HepG2 (cell line): Measurements from ENCODE around the gene ELP5. TPM values are rescaled to one million over a fixed set of nuclear protein-coding genes. Genes with fewer than 3 reads are reported as not detected.

Source experiments
- ATAC-seq: fragments of 200-7000 bp; cut with Tn5 transposase; 3 replicates; pipeline ENCODE4 v1.9.1; 2020; ENCODE audit warnings: mild to moderate bottlenecking, moderate library complexity
- BruUV-seq: library from RNA; stranded (reverse); fragments of 400-500 nt; replicated peaks from 2 replicates; lab custom pipeline; 2021; lab: Mats Ljungman, UMichigan
- CTCF ChIA-PET: fragments of 300-600 bp; formaldehyde crosslinking; extraction: SDS; loops from one replicate; lab custom pipeline; 2021; ENCODE audit warnings: low total read pairs, inconsistent platforms, low intra/inter-chr PET ratio; lab: Yijun Ruan, JAX
- POLR2A ChIA-PET: fragments of 350-600 bp; sonication (Branson Sonifier 250); formaldehyde crosslinking; loops from one replicate; lab custom pipeline; 2020; ENCODE audit warnings: antibody characterized with exemption, inconsistent platforms; lab: Yijun Ruan, JAX
- DNase-seq: peaks from one replicate; pipeline ENCODE4 v3.0.0-alpha.2; 2015; ENCODE audit warnings: low spot score
- FAIRE-seq: peaks from 3 replicates; lab custom pipeline; 2011; peaks lifted over from hg19 to GRCh38; lab: Jason Lieb, UNC
- H2AFZ ChIP-seq: one replicate; pipeline ENCODE4 v1.6.1; 2011; ENCODE audit warnings: low read length, inconsistent platforms
- H3K27ac ChIP-seq: fragments of 300-600 bp; 3 replicates; pipeline ENCODE4 v1.8.0; 2011; ENCODE audit warnings: mixed run types, mild to moderate bottlenecking, mixed read lengths, low read length, inconsistent platforms; ENCODE audit not compliant: insufficient read depth; ENCODE audit errors: extremely low read length
- H3K27me3 ChIP-seq, 2 experiments: fragments of 200-600 bp in 1 of 2; 2 replicates in 1 of 2; 3 replicates in 1 of 2; pipeline versions ENCODE4 v1.6.0 to v1.8.0; 2011; ENCODE audit warnings: low read length in 2 of 2, mild to moderate bottlenecking in 2 of 2, moderate library complexity in 2 of 2, inconsistent platforms in 1 of 2; ENCODE audit not compliant: insufficient read depth in 2 of 2, control insufficient read depth in 1 of 2
- H3K36me3 ChIP-seq, 2 experiments: fragments of 200-600 bp in 1 of 2; replicated peaks in 1 of 2; 2 replicates in 1 of 2; 3 replicates in 1 of 2; pipeline versions ENCODE4 v1.5.1 to v1.8.0; 2011; ENCODE audit warnings: low read length in 2 of 2, inconsistent platforms in 1 of 2; ENCODE audit not compliant: insufficient read depth in 2 of 2, control insufficient read depth in 1 of 2
- H3K4me1 ChIP-seq: 2 replicates; pipeline ENCODE4 v1.5.1; 2012; ENCODE audit warnings: low read length, inconsistent platforms; ENCODE audit not compliant: insufficient read depth
- H3K4me2 ChIP-seq: 2 replicates; pipeline ENCODE4 v1.6.0; 2011; ENCODE audit warnings: low read depth, low read length, inconsistent platforms
- H3K4me3 ChIP-seq, 3 experiments: fragments of 200-600 bp in 1 of 3; sonication (generic), shearing (Covaris generic) in 1 of 3; replicated peaks in 1 of 3; 2 replicates each; pipeline ENCODE4 v1.5.1; 2011 to 2016; ENCODE audit warnings: low read length in 3 of 3, inconsistent platforms in 2 of 3, low read depth in 2 of 3, mild to moderate bottlenecking in 2 of 3, control low read depth in 1 of 3, mixed read lengths in 1 of 3; ENCODE audit not compliant: insufficient read depth in 1 of 3
- H3K79me2 ChIP-seq: one replicate; pipeline ENCODE4 v1.6.1; 2011; ENCODE audit warnings: low read length, inconsistent platforms; ENCODE audit not compliant: insufficient read depth
- H3K9ac ChIP-seq: 2 replicates; pipeline ENCODE4 v1.6.0; 2011; ENCODE audit warnings: mild to moderate bottlenecking, low read depth, low read length, inconsistent platforms; ENCODE audit not compliant: insufficient read depth
- H3K9me3 ChIP-seq: 2 replicates; pipeline ENCODE4 v1.5.1; 2012; ENCODE audit warnings: mild to moderate bottlenecking, low read length
- H4K20me1 ChIP-seq: 2 replicates; pipeline ENCODE4 v1.6.0; 2011; ENCODE audit warnings: inconsistent platforms, mild to moderate bottlenecking, low read length, moderate library complexity; ENCODE audit not compliant: insufficient read depth
- ARNT2 ChIP-seq: sonication (generic); formaldehyde crosslinking; IDR thresholded peaks from 2 replicates; pipeline ENCODE4 v1.8.0; 2022; ENCODE audit warnings: mild to moderate bottlenecking, low read depth, missing genetic modification reagents, moderate library complexity
- CREB1 ChIP-seq, 2 experiments: fragments of 450-650 bp in 1 of 2; IDR thresholded peaks; 2 replicates each; pipeline ENCODE4 v1.6.1; 2016 to 2017; ENCODE audit warnings: control low read depth in 1 of 2, mild to moderate bottlenecking in 1 of 2, missing compliant biosample characterization in 1 of 2, missing genetic modification characterization in 1 of 2
- ETV5 ChIP-seq: IDR thresholded peaks from 2 replicates; pipeline ENCODE4 v1.6.1; 2018; ENCODE audit warnings: missing biosample characterization, missing genetic modification reagents, inconsistent platforms, borderline replicate concordance
- FOXP1 ChIP-seq, 2 experiments: fragments of 450-650 bp in 1 of 2; IDR thresholded peaks; 2 replicates each; pipeline ENCODE4 v1.6.1; 2017 to 2018; ENCODE audit warnings: antibody characterized with exemption in 1 of 2
- HOXA9 ChIP-seq: sonication (generic); formaldehyde crosslinking; IDR thresholded peaks from 2 replicates; pipeline ENCODE4 v1.8.1; 2022; ENCODE audit warnings: missing genetic modification reagents, mild to moderate bottlenecking, moderate library complexity, borderline replicate concordance
- MTF1 ChIP-seq: sonication (generic); formaldehyde crosslinking; IDR thresholded peaks from 2 replicates; pipeline ENCODE4 v1.5.0; 2020; ENCODE audit warnings: missing genetic modification reagents
- NFATC3 ChIP-seq: sonication (generic); formaldehyde crosslinking; IDR thresholded peaks from 2 replicates; pipeline ENCODE4 v1.5.1; 2020; ENCODE audit warnings: mild to moderate bottlenecking, missing genetic modification reagents
- NR2F2 ChIP-seq: IDR thresholded peaks from 2 replicates; pipeline ENCODE4 v1.6.1; 2012; ENCODE audit warnings: low read depth, inconsistent platforms, borderline replicate concordance
- NR3C1 ChIP-seq: sonication (generic); formaldehyde crosslinking; IDR thresholded peaks from 2 replicates; pipeline ENCODE4 v1.4.0; 2020; ENCODE audit warnings: missing genetic modification reagents
- PBX2 ChIP-seq: IDR thresholded peaks from 2 replicates; pipeline ENCODE4 v1.6.1; 2016; ENCODE audit warnings: control low read depth
- RARG ChIP-seq: sonication (generic); formaldehyde crosslinking; IDR thresholded peaks from 2 replicates; pipeline ENCODE4 v1.4.0; 2020; ENCODE audit warnings: low read depth, mild to moderate bottlenecking, missing genetic modification reagents
- RBFOX2 ChIP-seq: fragments of 200-400 bp; formaldehyde crosslinking; IDR thresholded peaks from 2 replicates; pipeline ENCODE4 v1.6.1; 2017; ENCODE audit warnings: low read depth, mild to moderate bottlenecking, low read length
- SAFB2 ChIP-seq: sonication (generic); formaldehyde crosslinking; IDR thresholded peaks from 2 replicates; pipeline ENCODE4 v1.5.1; 2020; ENCODE audit warnings: missing genetic modification reagents, low read depth, mild to moderate bottlenecking, borderline replicate concordance
- SALL1 ChIP-seq: sonication (generic); formaldehyde crosslinking; IDR thresholded peaks from 2 replicates; pipeline ENCODE4 v1.8.0; 2022; ENCODE audit warnings: mild to moderate bottlenecking, missing genetic modification reagents
- SOX13 ChIP-seq, 3 experiments: fragments of 450-650 bp in 1 of 3; sonication (generic) in 1 of 3; formaldehyde crosslinking in 1 of 3; IDR thresholded peaks in 2 of 3; conservative IDR thresholded peaks in 1 of 3; 2 replicates each; pipeline versions ENCODE4 v1.5.0 to v1.6.1; 2016 to 2020; ENCODE audit warnings: antibody characterized with exemption in 1 of 3, mild to moderate bottlenecking in 1 of 3, missing compliant biosample characterization in 1 of 3, missing genetic modification reagents in 1 of 3, moderate library complexity in 1 of 3
- SRY ChIP-seq: sonication (generic); formaldehyde crosslinking; IDR thresholded peaks from 2 replicates; pipeline ENCODE4 v1.8.0; 2022; ENCODE audit warnings: mild to moderate bottlenecking, missing genetic modification reagents
- ZNF124 ChIP-seq: sonication (generic); formaldehyde crosslinking; IDR thresholded peaks from 2 replicates; pipeline ENCODE4 v1.4.0; 2020; ENCODE audit warnings: missing genetic modification reagents
- ZNF326 ChIP-seq: sonication (generic); formaldehyde crosslinking; IDR thresholded peaks from 2 replicates; pipeline ENCODE4 v1.4.0; 2020; ENCODE audit warnings: missing genetic modification reagents, borderline replicate concordance
- ZNF597 ChIP-seq: sonication (generic); formaldehyde crosslinking; IDR thresholded peaks from 2 replicates; pipeline ENCODE4 v1.5.0; 2020; ENCODE audit warnings: missing genetic modification reagents
- ZSCAN12 ChIP-seq: sonication (generic); formaldehyde crosslinking; IDR thresholded peaks from 2 replicates; pipeline ENCODE4 v1.9.0; 2021; ENCODE audit warnings: mild to moderate bottlenecking, missing genetic modification reagents
- WGBS: methylation state at CpG from one replicate; pipeline ENCODE4 v1.1.6; 2017; ENCODE audit warnings: low lambda C conversion rate; 5-methylcytosine and 5-hydroxymethylcytosine counted together
- in situ Hi-C: cut with HindIII; loops from 2 replicates; pipeline ENCODE4 v1.10.0; 2017; ENCODE audit warnings: low pct_unique_long_range_greater_than_20kb; ENCODE audit not compliant: extremely low pct_ligation_motif_present
- intact Hi-C: fragments of 100-400 bp; cut with micrococcal nuclease; formaldehyde crosslinking; loops from one replicate; pipeline ENCODE4 v1.10.0; 2022; ENCODE audit not compliant: unreplicated experiment
- polyA plus RNA-seq, 8 experiments: library from polyadenylated mRNA; depleted of rRNA in 3 of 8; stranded (reverse) in 7 of 8; unstranded in 1 of 8; fragments of >200 nt; fragmentation: Illumina TruSeq in 4 of 8; extraction: Trizol in 4 of 8; gene quantifications; 2 replicates each; pipeline versions ENCODE4 v1.2.1 to v1.2.3, GENCODE V29; 2011 to 2016; ENCODE audit warnings: low read depth in 4 of 8, missing spikeins in 1 of 8, mixed read lengths in 1 of 8; ENCODE audit not compliant: insufficient read depth in 1 of 8
- total RNA-seq, 5 experiments: library from RNA; depleted of rRNA; stranded (reverse); fragments of >200 nt; fragmentation: Illumina TruSeq; extraction: Trizol; gene quantifications; 2 replicates each; pipeline ENCODE4 v1.2.3, GENCODE V29; 2016; ENCODE audit warnings: low read depth in 1 of 5

The ELP5 gene
- total and polyA plus RNA-seq, 2 of the 13 experiments (the other 11 are each of a cell fraction or from before 2014, with no cell fraction given) = 67.6 to 69.8 TPM

- ChIA-PET CTCF (no interaction called here), POLR2A (no interaction called here)
- Histone ChIP-seq H3K36me3 (no peaks in the 10 kb centered on the region), H2AFZ (no peak overlapping the region), H3K27me3 (peaks cover 0 to 9% of the 10 kb centered on the region in 2 experiments; a peak in 2 of 5 replicates), H3K4me3 (no peak overlapping the region), H3K79me2 (no peaks in the 10 kb centered on the region), H3K27ac (no peak overlapping the region), H4K20me1 (no peaks in the 10 kb centered on the region), H3K9me3 (no peaks in the 10 kb centered on the region), H3K4me2 (no peak overlapping the region), H3K9ac (no peak overlapping the region), H3K4me1 (no peaks in the 10 kb centered on the region)
- WGBS = 77% methylated on average over 15 of the region's 15 CpGs
- no peak for TF ChIP-seq HOXA9 (CRISPR knock-in tag)
- no peak for TF ChIP-seq RARG (CRISPR knock-in tag)
- no peak for TF ChIP-seq ARNT2
- TF ChIP-seq RBFOX2 = no peak
- TF ChIP-seq ZNF597 (CRISPR knock-in tag) = no peak
- no peak for TF ChIP-seq NR3C1 (CRISPR knock-in tag)
- TF ChIP-seq ZNF326 (CRISPR knock-in tag) = no peak
- no peak for TF ChIP-seq SAFB2 (CRISPR knock-in tag)
- no peak for TF ChIP-seq PBX2 (CRISPR knock-in tag)
- no peak for TF ChIP-seq NFATC3
- TF ChIP-seq CREB1 (IDR thresholded peaks at IDR 0.05) = no peak
- no peak for TF ChIP-seq CREB1 (CRISPR knock-in tag; IDR thresholded peaks at IDR 0.05)
- TF ChIP-seq NR2F2 = no peak
- no peak for TF ChIP-seq SOX13 (IDR thresholded peaks at IDR 0.05)
- TF ChIP-seq SOX13 (CRISPR knock-in tag; conservative IDR thresholded peaks at IDR 0.05 in 1 of 2, IDR thresholded peaks at IDR 0.05 in 1 of 2) = no peak
- no peak for TF ChIP-seq FOXP1 (IDR thresholded peaks at IDR 0.05)
- no peak for TF ChIP-seq FOXP1 (CRISPR knock-in tag; IDR thresholded peaks at IDR 0.05)
- no peak for TF ChIP-seq ETV5 (CRISPR knock-in tag)
- TF ChIP-seq MTF1 (CRISPR knock-in tag) = no peak
- TF ChIP-seq SALL1 (CRISPR knock-in tag) = no peak
- TF ChIP-seq ZSCAN12 (CRISPR knock-in tag) = no peak
- no peak for TF ChIP-seq ZNF124
- TF ChIP-seq SRY (CRISPR knock-in tag) = no peak
- BruUV-seq = no TSS peak
- FAIRE-seq = no peak
- no peak for ATAC-seq
- intact Hi-C loops = no loop called here
- in situ Hi-C loops = no loop called here
- DNase-seq = no peak
These were observed 46.5 kb upstream of the ELP5 start for GRCh38 chr17:7205561-7205960.
